ENCODE measurements around the gene CETN3.

CETN3 gene

DNA sequence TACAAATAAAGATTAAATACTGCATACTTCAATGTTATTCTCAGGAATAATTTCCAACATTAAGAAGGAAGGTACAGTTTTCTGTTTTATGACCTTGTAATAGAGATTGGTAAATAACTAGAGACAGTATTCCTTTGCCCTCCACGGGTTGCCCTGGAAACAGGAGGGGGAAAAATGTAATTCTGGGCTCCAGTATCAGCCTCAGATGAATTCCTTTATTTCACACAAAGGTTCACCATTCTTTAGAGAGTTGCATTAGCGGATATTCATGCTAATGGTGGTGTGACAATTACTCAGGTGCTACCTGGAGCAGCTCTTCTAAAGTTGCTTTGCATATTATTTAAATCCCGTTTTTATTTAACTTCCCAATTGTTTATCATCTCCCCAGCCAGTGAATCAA lies 42.6 kb downstream of the CETN3 start:
- no peak overlapping the region for H3K14ac ChIP-seq (ENCODE audit: low read length)
- H2BK120ac ChIP-seq (ENCODE audit: insufficient read depth, low read length, poor library complexity): no peak overlapping the region
- H3K27me3 ChIP-seq (ENCODE audit: insufficient read depth, low read length): no peaks in the 10 kb centered on the region
- H3K4ac ChIP-seq (ENCODE audit: low read depth, low read length): no peak overlapping the region
- H4K12ac ChIP-seq (ENCODE audit: low read depth, low read length): no peak overlapping the region
- WGBS (ENCODE audit: extremely low coverage, insufficient coverage, insufficient read length): no CpG with 5 or more reads among the region's 3 CpGs
- H3K9me3 ChIP-seq (ENCODE audit: insufficient read depth, low read depth, low read length): peaks cover 6% of the 10 kb centered on the region
- H2BK12ac ChIP-seq (ENCODE audit: low read length): no peak overlapping the region
- no peak overlapping the region for H2BK5ac ChIP-seq (ENCODE audit: low read depth, low read length, poor library complexity)
- H3K4me3 ChIP-seq (ENCODE audit: low read depth, low read length): no peak overlapping the region
- no peak overlapping the region for H3K27ac ChIP-seq (ENCODE audit: low read depth, low read length)
- no peaks in the 10 kb centered on the region for H3K4me1 ChIP-seq (ENCODE audit: control insufficient read depth in 1 of 2, insufficient read depth in 2 of 2, low read length in 2 of 2)
- H3K18ac ChIP-seq (ENCODE audit: low read length): no peak overlapping the region
- H2AK5ac ChIP-seq (ENCODE audit: low read length): no peak overlapping the region
- no peaks in the 10 kb centered on the region for H3K79me2 ChIP-seq (ENCODE audit: control insufficient read depth, insufficient read depth, low read length, poor library complexity)
- H3K36me3 ChIP-seq (ENCODE audit: control insufficient read depth in 1 of 2, insufficient read depth in 2 of 2, low read length in 2 of 2): no peaks in the 10 kb centered on the region
- no peak overlapping the region for H3K4me2 ChIP-seq (ENCODE audit: low read length)
- H4K8ac ChIP-seq (ENCODE audit: low read depth, low read length): no peak overlapping the region
- no peaks in the 10 kb centered on the region for H3K79me1 ChIP-seq (ENCODE audit: low read length)
- no peak overlapping the region for H3K23ac ChIP-seq (ENCODE audit: low read length)
- no peak overlapping the region for H2AFZ ChIP-seq (ENCODE audit: insufficient read depth, low read length, poor library complexity)
- H4K91ac ChIP-seq (ENCODE audit: low read depth, low read length): no peak overlapping the region
- no peak for DNase-seq
- H3K9ac ChIP-seq (ENCODE audit: low read length): no peak overlapping the region

DNA sequence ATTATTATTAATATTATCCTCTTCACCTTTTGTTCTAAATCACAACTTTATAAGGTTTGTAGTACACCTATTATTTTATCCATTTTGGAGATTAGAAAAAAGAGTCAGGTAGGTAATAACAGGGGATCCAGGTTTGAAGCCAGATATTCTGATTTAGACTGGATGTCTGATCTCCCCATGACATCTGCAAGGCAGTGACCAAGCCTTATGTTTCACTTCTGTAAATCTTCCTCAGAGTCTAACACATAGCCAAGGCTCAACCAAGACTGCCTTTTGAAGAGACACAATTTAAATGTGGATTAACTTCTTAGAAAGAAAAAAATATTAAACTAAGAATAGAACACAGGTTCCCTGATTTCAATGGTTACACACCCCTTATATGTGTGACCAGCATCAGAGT lies 44.2 kb downstream of the CETN3 start:
- Histone ChIP-seq H3K27ac (ENCODE audit: low read depth, low read length) (no peak overlapping the region), H3K9ac (ENCODE audit: low read length) (no peak overlapping the region), H4K12ac (ENCODE audit: low read depth, low read length) (no peak overlapping the region), H3K4me1 (ENCODE audit: control insufficient read depth in 1 of 2, insufficient read depth in 2 of 2, low read length in 2 of 2) (no peaks in the 10 kb centered on the region), H3K4me2 (ENCODE audit: low read length) (no peak overlapping the region), H3K14ac (ENCODE audit: low read length) (no peak overlapping the region), H3K4ac (ENCODE audit: low read depth, low read length) (no peak overlapping the region), H2BK5ac (ENCODE audit: low read depth, low read length, poor library complexity) (no peak overlapping the region), H2BK120ac (ENCODE audit: insufficient read depth, low read length, poor library complexity) (no peak overlapping the region), H4K91ac (ENCODE audit: low read depth, low read length) (no peak overlapping the region), H3K79me1 (ENCODE audit: low read length) (no peaks in the 10 kb centered on the region), H2AK5ac (ENCODE audit: low read length) (no peak overlapping the region), H4K8ac (ENCODE audit: low read depth, low read length) (no peak overlapping the region), H2AFZ (ENCODE audit: insufficient read depth, low read length, poor library complexity) (no peak overlapping the region), H3K27me3 (ENCODE audit: insufficient read depth, low read length) (no peaks in the 10 kb centered on the region), H3K9me3 (ENCODE audit: insufficient read depth, low read depth, low read length) (no peaks in the 10 kb centered on the region), H2BK12ac (ENCODE audit: low read length) (no peak overlapping the region), H3K18ac (ENCODE audit: low read length) (no peak overlapping the region), H3K4me3 (ENCODE audit: low read depth, low read length) (no peak overlapping the region), H3K36me3 (ENCODE audit: control insufficient read depth in 1 of 2, insufficient read depth in 2 of 2, low read length in 2 of 2) (no peaks in the 10 kb centered on the region), H3K23ac (ENCODE audit: low read length) (no peak overlapping the region), H3K79me2 (ENCODE audit: control insufficient read depth, insufficient read depth, low read length, poor library complexity) (no peaks in the 10 kb centered on the region)
- DNase-seq: no peak

DNA sequence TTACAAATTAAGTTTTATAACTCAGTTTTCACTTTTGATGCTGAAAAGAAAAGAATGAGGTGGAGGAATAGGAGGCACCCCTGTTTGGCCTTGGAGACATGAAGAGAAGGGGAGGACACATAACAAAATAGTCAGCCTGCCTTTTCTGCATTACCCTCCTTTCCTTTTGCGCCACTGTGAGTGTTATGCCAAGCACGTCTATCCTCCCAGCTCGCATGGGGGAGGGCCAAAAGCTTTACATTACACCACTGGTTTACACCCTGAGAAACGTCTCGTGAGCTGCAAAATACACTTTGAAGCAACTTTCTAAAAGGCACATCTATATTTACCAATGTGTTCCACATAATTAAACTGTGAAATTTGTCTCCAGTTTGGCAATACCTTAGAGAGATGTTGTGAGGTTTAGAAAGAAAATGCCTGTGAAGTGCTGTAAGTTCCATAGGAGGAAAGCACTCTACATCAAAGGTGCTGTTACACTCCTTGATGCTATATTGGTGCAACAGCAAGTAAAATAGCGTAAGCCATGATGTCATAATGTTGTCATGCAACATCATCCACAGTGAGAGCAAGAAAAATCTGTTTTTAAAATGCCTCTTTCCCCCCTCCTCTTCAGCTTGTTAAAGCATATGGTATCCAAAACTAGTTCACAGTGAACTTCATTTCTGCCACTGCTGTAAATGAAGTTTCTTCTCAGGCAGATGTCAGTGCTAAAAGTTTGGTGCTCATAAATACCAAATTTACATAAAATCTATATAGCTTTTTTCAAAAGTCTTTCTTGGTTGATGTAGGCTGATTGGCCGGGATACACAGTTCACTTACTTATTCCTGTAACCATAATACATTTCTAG lies 50.3 kb downstream of the CETN3 start:
- no peaks in the 10 kb centered on the region for H3K79me1 ChIP-seq (ENCODE audit: low read length)
- H3K18ac ChIP-seq (ENCODE audit: low read length): no peak overlapping the region
- no peak overlapping the region for H3K27ac ChIP-seq (ENCODE audit: low read depth, low read length)
- no peaks in the 10 kb centered on the region for H3K79me2 ChIP-seq (ENCODE audit: control insufficient read depth, insufficient read depth, low read length, poor library complexity)
- no peak overlapping the region for H3K23ac ChIP-seq (ENCODE audit: low read length)
- H4K12ac ChIP-seq (ENCODE audit: low read depth, low read length): no peak overlapping the region
- no peak overlapping the region for H2AFZ ChIP-seq (ENCODE audit: insufficient read depth, low read length, poor library complexity)
- no peak overlapping the region for H4K91ac ChIP-seq (ENCODE audit: low read depth, low read length)
- H3K36me3 ChIP-seq (ENCODE audit: control insufficient read depth in 1 of 2, insufficient read depth in 2 of 2, low read length in 2 of 2): no peaks in the 10 kb centered on the region
- H3K4me2 ChIP-seq (ENCODE audit: low read length): no peak overlapping the region
- no peak overlapping the region for H3K9ac ChIP-seq (ENCODE audit: low read length)
- no peak overlapping the region for H2AK5ac ChIP-seq (ENCODE audit: low read length)
- H4K8ac ChIP-seq (ENCODE audit: low read depth, low read length): no peak overlapping the region
- no peaks in the 10 kb centered on the region for H3K9me3 ChIP-seq (ENCODE audit: insufficient read depth, low read depth, low read length)
- no peak overlapping the region for H3K4me3 ChIP-seq (ENCODE audit: low read depth, low read length)
- H3K4ac ChIP-seq (ENCODE audit: low read depth, low read length): no peak overlapping the region
- H2BK5ac ChIP-seq (ENCODE audit: low read depth, low read length, poor library complexity): no peak overlapping the region
- no CpG with 5 or more reads among the region's 7 CpGs for WGBS (ENCODE audit: extremely low coverage, insufficient coverage, insufficient read length)
- H3K4me1 ChIP-seq (ENCODE audit: control insufficient read depth in 1 of 2, insufficient read depth in 2 of 2, low read length in 2 of 2): no peaks in the 10 kb centered on the region
- H2BK120ac ChIP-seq (ENCODE audit: insufficient read depth, low read length, poor library complexity): no peak overlapping the region
- H3K14ac ChIP-seq (ENCODE audit: low read length): no peak overlapping the region
- no peaks in the 10 kb centered on the region for H3K27me3 ChIP-seq (ENCODE audit: insufficient read depth, low read length)
- no peak overlapping the region for H2BK12ac ChIP-seq (ENCODE audit: low read length)
- DNase-seq: no peak

DNA sequence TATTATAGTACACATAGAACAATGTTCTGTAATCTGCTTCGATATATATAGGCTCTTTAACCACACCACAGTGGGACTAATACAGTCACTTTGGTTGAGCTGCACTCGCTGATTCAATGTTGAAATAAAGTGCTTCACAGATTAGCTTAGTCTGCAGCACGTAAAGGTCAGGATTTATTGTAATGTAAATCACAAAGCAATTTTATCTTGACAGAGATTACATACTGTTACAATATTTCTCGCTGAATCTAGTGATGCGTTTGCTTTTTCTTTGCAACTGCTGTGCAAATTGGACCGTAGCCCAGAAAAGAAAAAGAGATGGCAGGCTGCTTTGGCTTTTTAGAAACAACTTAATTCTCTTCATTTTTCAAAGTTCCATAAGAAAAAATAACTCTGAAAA lies 52.9 kb downstream of the CETN3 start:
- H3K9ac ChIP-seq (ENCODE audit: low read length): no peak overlapping the region
- no peak overlapping the region for H3K27ac ChIP-seq (ENCODE audit: low read depth, low read length)
- H3K36me3 ChIP-seq (ENCODE audit: control insufficient read depth in 1 of 2, insufficient read depth in 2 of 2, low read length in 2 of 2): no peaks in the 10 kb centered on the region
- no CpG with 5 or more reads among the region's 6 CpGs for WGBS (ENCODE audit: extremely low coverage, insufficient coverage, insufficient read length)
- no peak overlapping the region for H3K4ac ChIP-seq (ENCODE audit: low read depth, low read length)
- no peak for DNase-seq
- no peak overlapping the region for H3K18ac ChIP-seq (ENCODE audit: low read length)
- no peak overlapping the region for H4K12ac ChIP-seq (ENCODE audit: low read depth, low read length)
- no peak overlapping the region for H2AFZ ChIP-seq (ENCODE audit: insufficient read depth, low read length, poor library complexity)
- no peaks in the 10 kb centered on the region for H3K4me1 ChIP-seq (ENCODE audit: control insufficient read depth in 1 of 2, insufficient read depth in 2 of 2, low read length in 2 of 2)
- H3K9me3 ChIP-seq (ENCODE audit: insufficient read depth, low read depth, low read length): no peaks in the 10 kb centered on the region
- no peak overlapping the region for H3K14ac ChIP-seq (ENCODE audit: low read length)
- no peak overlapping the region for H3K4me2 ChIP-seq (ENCODE audit: low read length)
- H3K79me1 ChIP-seq (ENCODE audit: low read length): no peaks in the 10 kb centered on the region
- H2BK120ac ChIP-seq (ENCODE audit: insufficient read depth, low read length, poor library complexity): no peak overlapping the region
- no peaks in the 10 kb centered on the region for H3K79me2 ChIP-seq (ENCODE audit: control insufficient read depth, insufficient read depth, low read length, poor library complexity)
- H3K4me3 ChIP-seq (ENCODE audit: low read depth, low read length): no peak overlapping the region
- H4K91ac ChIP-seq (ENCODE audit: low read depth, low read length): no peak overlapping the region
- H2BK5ac ChIP-seq (ENCODE audit: low read depth, low read length, poor library complexity): no peak overlapping the region
- H4K8ac ChIP-seq (ENCODE audit: low read depth, low read length): no peak overlapping the region
- H2BK12ac ChIP-seq (ENCODE audit: low read length): no peak overlapping the region
- no peaks in the 10 kb centered on the region for H3K27me3 ChIP-seq (ENCODE audit: insufficient read depth, low read length)
- no peak overlapping the region for H3K23ac ChIP-seq (ENCODE audit: low read length)
- no peak overlapping the region for H2AK5ac ChIP-seq (ENCODE audit: low read length)

Data from trophoblast cell (in vitro differentiated cells and primary cell).